Head of caudate nucleus (tissue), 42 donors: ENCODE data around the gene IL15RA.

Experiments used
- DNase-seq, 42 donors: peaks; one replicate each; pipeline versions ENCODE4 v3.0.0 to v3.0.0-alpha.2; 2020 to 2021; ENCODE audit warnings: mixed read lengths in 7 of 42
- intact Hi-C: fragments of 100-400 bp; cut with DNase I; formaldehyde crosslinking; loops from one replicate; pipeline ENCODE4 v1.15.0; 2022

IL15RA gene

GRCh38 chr10:5944389-5945189 lies 32.8 kb downstream of the IL15RA start:
- intact Hi-C loops: no loop called here
- peak in 9 of 42 donors; percentile 24 to 77 (median 44) for DNase-seq

GRCh38 chr10:5943536-5943935 lies 33.8 kb downstream of the IL15RA start:
- intact Hi-C loops: no loop called here
- DNase-seq: peak in 4 of 42 donors; percentile 32 to 54 (median 50)

GRCh38 chr10:5942474-5942873 lies 34.9 kb downstream of the IL15RA start:
- intact Hi-C loops: no loop called here

GRCh38 chr10:5942001-5942400 lies 35.3 kb downstream of the IL15RA start:
- no peak for DNase-seq
- intact Hi-C loops: no loop called here

More at GRCh38 chr10:5942474-5942873, 34.9 kb downstream of the IL15RA start:
- peak in 36 of 42 donors; percentile 11 to 66 (median 43) for DNase-seq

GRCh38 chr10:5941579-5941978 lies 35.8 kb downstream of the IL15RA start:
- no peak for DNase-seq
- intact Hi-C loops: no loop called here

GRCh38 chr10:5940807-5941218 lies 36.5 kb downstream of the IL15RA start:
- intact Hi-C loops: no loop called here
- no peak for DNase-seq

GRCh38 chr10:5938291-5938690 lies 39.1 kb downstream of the IL15RA start:
- DNase-seq: no peak
- intact Hi-C loops: no loop called here

- intact Hi-C loops: no loop called here
Observed at GRCh38 chr10:5937016-5937415, 40.3 kb downstream of the IL15RA start.

GRCh38 chr10:5935628-5936027 lies 41.7 kb downstream of the IL15RA start:
- DNase-seq: no peak
- intact Hi-C loops: no loop called here

More at GRCh38 chr10:5937016-5937415, 40.3 kb downstream of the IL15RA start:
- DNase-seq: no peak

- intact Hi-C loops: no loop called here
Observed at GRCh38 chr10:5933909-5934546, 43.3 kb downstream of the IL15RA start.

GRCh38 chr10:5932345-5932744 lies 45.0 kb downstream of the IL15RA start:
- DNase-seq: no peak
- intact Hi-C loops: no loop called here

More at GRCh38 chr10:5933909-5934546, 43.3 kb downstream of the IL15RA start:
- DNase-seq: no peak

GRCh38 chr10:5930272-5930671 lies 47.1 kb downstream of the IL15RA start:
- intact Hi-C loops: no loop called here
- no peak for DNase-seq

- intact Hi-C loops: no loop called here
- peak in 2 of 42 donors; percentile 27 to 66 for DNase-seq
Observed at GRCh38 chr10:5929442-5929841, 47.9 kb downstream of the IL15RA start.

GRCh38 chr10:5927306-5927705 lies 50.0 kb downstream of the IL15RA start:
- intact Hi-C loops: no loop called here

GRCh38 chr10:5924889-5925288 lies 52.5 kb downstream of the IL15RA start:
- DNase-seq: no peak
- intact Hi-C loops: no loop called here

More at GRCh38 chr10:5927306-5927705, 50.0 kb downstream of the IL15RA start:
- DNase-seq: peak in 1 of 42 donors; percentile 50

GRCh38 chr10:5921746-5922145 lies 55.6 kb downstream of the IL15RA start:
- no peak for DNase-seq
- intact Hi-C loops: no loop called here

GRCh38 chr10:5919568-5919967 lies 57.8 kb downstream of the IL15RA start:
- DNase-seq: peak in 2 of 42 donors; percentile 60 to 65
- intact Hi-C loops: no loop called here

- intact Hi-C loops: no loop called here
- DNase-seq: no peak
Observed at GRCh38 chr10:5918763-5919162, 58.6 kb downstream of the IL15RA start.

GRCh38 chr10:5917305-5917704 lies 60.0 kb downstream of the IL15RA start:
- DNase-seq: peak in 5 of 42 donors; percentile 34 to 49 (median 43)
- intact Hi-C loops: no loop called here

GRCh38 chr10:5915451-5915850 lies 61.9 kb downstream of the IL15RA start:
- intact Hi-C loops: no loop called here
- DNase-seq: no peak
